MCF 10A (cell line): ENCODE data around the gene RAVER2. TPM values are rescaled to one million over a fixed set of nuclear protein-coding genes. Genes with fewer than 3 reads are reported as not detected.

Source experiments
- BruUV-seq: library from RNA; stranded (reverse); fragments of 400-500 nt; replicated peaks from 2 replicates; lab custom pipeline; 2021; lab: Mats Ljungman, UMichigan
- CTCF ChIA-PET: fragments of 300-600 bp; sonication (Branson Sonifier 250); formaldehyde crosslinking; extraction: SDS; loops from one replicate; lab custom pipeline; 2021; ENCODE audit warnings: antibody characterized with exemption, inconsistent platforms; lab: Yijun Ruan, JAX
- POLR2A ChIA-PET: fragments of 300-600, 350-650 bp; sonication (Branson Sonifier 250); formaldehyde crosslinking; extraction: SDS; loops from one replicate; lab custom pipeline; 2020; ENCODE audit warnings: antibody characterized with exemption, inconsistent platforms; lab: Yijun Ruan, JAX
- DNase-seq: peaks from one replicate; pipeline ENCODE4 v3.0.0-alpha.2; 2018; ENCODE audit not compliant: unreplicated experiment
- H3K27ac Mint-ChIP-seq: one replicate; pipeline ENCODE4 v1.8.0; 2022; ENCODE audit warnings: mild to moderate bottlenecking, low read depth, mixed read lengths; ENCODE audit not compliant: unreplicated experiment
- H3K27me3 Mint-ChIP-seq: one replicate; pipeline ENCODE4 v1.8.0; 2022; ENCODE audit warnings: mixed read lengths; ENCODE audit not compliant: insufficient read depth, unreplicated experiment
- H3K36me3 Mint-ChIP-seq: one replicate; pipeline ENCODE4 v1.8.0; 2022; ENCODE audit warnings: mild to moderate bottlenecking, moderate library complexity, mixed read lengths; ENCODE audit not compliant: insufficient read depth, unreplicated experiment
- H3K4me1 Mint-ChIP-seq: one replicate; pipeline ENCODE4 v1.8.0; 2022; ENCODE audit warnings: mixed read lengths; ENCODE audit not compliant: insufficient read depth, unreplicated experiment
- H3K4me3 Mint-ChIP-seq: one replicate; pipeline ENCODE4 v1.8.0; 2022; ENCODE audit warnings: mild to moderate bottlenecking, moderate library complexity, mixed read lengths; ENCODE audit not compliant: unreplicated experiment
- H3K9me3 Mint-ChIP-seq: one replicate; pipeline ENCODE4 v1.8.0; 2022; ENCODE audit warnings: mixed read lengths; ENCODE audit not compliant: unreplicated experiment
- CTCF ChIP-seq: fragments of 200-600 bp; IDR thresholded peaks from one replicate; pipeline ENCODE4 v1.8.0; 2022; ENCODE audit warnings: antibody characterized with exemption, mild to moderate bottlenecking; ENCODE audit not compliant: unreplicated experiment
- intact Hi-C: fragments of 100-400 bp; cut with micrococcal nuclease; formaldehyde crosslinking; loops from 2 replicates; pipeline ENCODE4 v1.14.1; 2022
- total RNA-seq: library from RNA; stranded (reverse); gene quantifications from 2 replicates; pipeline ENCODE4 v1.2.3, GENCODE V29; 2022

The RAVER2 gene
- total RNA-seq, 1 experiment from 2014 or later: 5.9 TPM

DNA sequence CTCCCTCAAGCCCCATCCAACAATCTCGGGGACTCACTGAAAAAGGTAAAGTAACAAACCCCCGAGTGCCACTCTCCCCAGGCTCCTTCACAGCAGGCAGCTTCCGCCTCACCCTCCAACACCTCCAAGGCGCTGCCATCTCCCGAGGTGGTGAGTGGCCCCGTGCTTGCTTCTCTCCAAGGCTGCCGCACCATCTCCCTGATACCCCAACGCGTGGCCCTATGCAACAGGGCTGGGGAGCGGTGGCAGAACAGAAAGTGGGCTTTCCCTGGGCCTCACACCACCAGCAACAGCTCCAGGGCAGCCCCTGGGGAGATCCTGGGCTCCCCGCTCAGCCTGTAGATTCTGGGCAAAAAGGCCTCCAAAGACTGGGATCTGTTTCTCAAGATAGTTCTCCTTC lies 105.1 kb downstream of the RAVER2 start:
- intact Hi-C loops: no loop called here
- no peak for DNase-seq
- Mint-ChIP-seq H3K27ac (no peak overlapping the region), H3K4me1 (no peaks in the 10 kb centered on the region), H3K36me3 (peaks cover 59% of the 10 kb centered on the region), H3K27me3 (no peaks in the 10 kb centered on the region), H3K9me3 (no peaks in the 10 kb centered on the region), H3K4me3 (no peak overlapping the region)
- BruUV-seq: no TSS peak
- ChIA-PET CTCF (interaction anchor here (0.5 to 1.2 kb wide), 2 partner anchors 15 to 263 kb away, joined by 3 read pairs; no protein-coding TSS in a partner anchor), POLR2A (interaction anchor here (0.8 kb wide), 1 partner anchor 357 kb away, joined by 3 read pairs; no protein-coding TSS in a partner anchor)
- TF ChIP-seq CTCF: no peak

DNA sequence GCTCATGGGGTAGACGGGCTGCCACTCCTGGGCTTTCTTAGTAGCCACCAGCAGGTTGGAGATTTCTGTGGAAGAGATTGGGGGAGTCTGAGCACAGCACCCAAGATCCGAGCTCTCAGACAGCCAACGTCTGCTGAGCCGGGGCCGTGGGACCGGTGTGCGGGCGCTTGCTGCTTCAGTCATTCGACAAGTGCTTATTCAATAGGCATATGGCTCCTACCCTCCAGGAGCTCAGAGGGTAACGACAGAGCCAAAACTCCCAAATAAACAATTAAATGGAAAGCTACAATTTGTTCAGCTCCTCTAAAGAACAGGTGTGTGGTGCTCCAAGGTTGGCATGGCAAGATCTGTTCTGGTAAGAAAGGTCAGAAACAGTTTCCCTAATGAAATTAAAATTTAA lies 106.0 kb downstream of the RAVER2 start:
- DNase-seq: no peak
- Mint-ChIP-seq H3K27me3 (no peaks in the 10 kb centered on the region), H3K27ac (no peak overlapping the region), H3K4me1 (no peaks in the 10 kb centered on the region), H3K4me3 (no peak overlapping the region), H3K9me3 (no peaks in the 10 kb centered on the region), H3K36me3 (peaks cover 66% of the 10 kb centered on the region)
- BruUV-seq: no TSS peak
- TF ChIP-seq CTCF: no peak
- intact Hi-C loops: no loop called here
- POLR2A ChIA-PET: no interaction called here
- CTCF ChIA-PET: interaction anchor here (0.7 to 1.2 kb wide), 2 partner anchors 16 to 190 kb away, joined by 3 read pairs; no protein-coding TSS in a partner anchor

GRCh38 chr1:64851664-64852063 lies 106.8 kb downstream of the RAVER2 start:
- DNase-seq: no peak
- Mint-ChIP-seq H3K9me3 (no peaks in the 10 kb centered on the region), H3K36me3 (peaks cover 68% of the 10 kb centered on the region), H3K4me3 (no peak overlapping the region), H3K27me3 (no peaks in the 10 kb centered on the region), H3K27ac (no peak overlapping the region), H3K4me1 (peaks cover 3% of the 10 kb centered on the region)
- TF ChIP-seq CTCF: no peak
- intact Hi-C loops: no loop called here
- no TSS peak for BruUV-seq
- ChIA-PET POLR2A (no interaction called here), CTCF (interaction anchor here (0.6 to 0.7 kb wide), 2 partner anchors 101 to 835 kb away, joined by 3 read pairs; no protein-coding TSS in a partner anchor)

DNA sequence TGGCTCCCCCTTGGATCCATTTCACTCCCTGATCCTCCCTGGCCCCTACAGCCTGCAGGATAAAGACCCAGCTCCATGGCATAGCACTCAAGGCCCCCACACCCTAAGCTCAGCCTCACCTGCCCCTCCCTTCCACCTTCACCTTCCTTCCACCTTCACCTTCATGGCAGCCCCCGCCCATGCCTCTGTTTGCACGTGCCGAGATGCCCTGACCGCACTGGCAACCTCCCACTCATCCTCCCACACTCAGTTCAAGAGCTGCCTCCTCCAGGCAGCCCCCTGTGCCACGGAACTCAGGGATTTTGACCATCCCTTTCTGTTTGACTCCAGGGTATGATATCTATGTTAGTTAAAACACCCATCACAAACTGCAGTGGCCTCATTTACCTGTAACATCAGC lies 109.8 kb downstream of the RAVER2 start:
- Mint-ChIP-seq H3K27me3 (no peaks in the 10 kb centered on the region), H3K36me3 (peaks cover 64% of the 10 kb centered on the region), H3K9me3 (no peaks in the 10 kb centered on the region), H3K27ac (no peak overlapping the region), H3K4me3 (no peak overlapping the region), H3K4me1 (peaks cover 5% of the 10 kb centered on the region)
- intact Hi-C loops: no loop called here
- DNase-seq: no peak
- POLR2A ChIA-PET: interaction anchor here (0.7 to 2.1 kb wide), 2 partner anchors 23 to 192 kb away, joined by 3 to 6 read pairs; no protein-coding TSS in a partner anchor
- BruUV-seq: no TSS peak
- CTCF ChIA-PET: interaction anchor here (0.5 to 0.6 kb wide), 2 partner anchors 23 to 1274 kb away, joined by 3 read pairs; no protein-coding TSS in a partner anchor
- TF ChIP-seq CTCF: no peak
